OCI-M1 (cell line): ENCODE measurements around the gene IRS1.

Experiments
- DNase-seq: peaks from one replicate; lab custom pipeline; 2025; lab: John Stamatoyannopoulos, UW

Gene IRS1

DNA sequence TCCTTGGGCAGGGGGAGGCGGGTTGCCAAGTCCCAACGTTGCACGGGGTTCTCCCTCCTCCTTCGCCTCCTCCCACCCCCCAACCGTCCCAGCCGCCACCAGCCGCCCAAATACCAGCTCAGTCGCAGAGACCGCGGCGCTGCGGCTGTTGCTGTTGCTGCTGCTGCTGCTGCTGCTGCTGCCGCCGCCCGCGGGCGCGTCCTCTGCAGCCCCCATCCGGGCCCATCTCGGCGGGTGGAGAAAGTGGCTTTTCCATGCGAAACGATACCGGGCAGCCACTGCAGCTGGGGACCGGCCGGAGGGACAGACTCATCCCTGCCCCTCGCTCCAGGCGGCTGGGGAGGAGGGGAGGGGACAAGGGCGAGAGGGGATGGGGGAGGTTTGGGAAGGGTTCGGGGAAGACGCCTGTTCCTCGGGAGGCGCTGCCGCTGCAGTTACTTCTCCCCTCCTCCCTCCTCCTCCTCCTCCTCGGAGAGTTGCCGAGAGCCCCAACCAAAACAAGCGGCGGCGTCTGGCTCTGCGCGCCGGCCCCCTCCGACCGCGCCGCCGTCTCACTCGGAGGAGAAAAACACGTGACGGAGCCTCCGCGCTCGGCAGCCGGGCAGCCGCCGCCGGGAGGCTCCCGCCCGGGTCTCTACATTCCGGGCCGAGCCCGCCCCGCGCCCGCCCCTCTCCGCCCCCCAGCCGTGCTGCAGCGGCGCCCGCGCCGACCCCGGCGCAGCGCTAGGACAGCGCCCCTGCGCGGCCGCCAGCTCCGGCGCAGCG is at the start of gene IRS1:
TSS of gene IRS1 (minus strand) at position 610 of the 765 bp plus-strand sequence. CDS start 1,082 bp downstream, outside the sequence.
- DNase-seq, result peak; percentile 54

GRCh38 chr2:226849349-226849748 is 49.7 kb upstream of the IRS1 start:
- DNase-seq, result no peak

DNA sequence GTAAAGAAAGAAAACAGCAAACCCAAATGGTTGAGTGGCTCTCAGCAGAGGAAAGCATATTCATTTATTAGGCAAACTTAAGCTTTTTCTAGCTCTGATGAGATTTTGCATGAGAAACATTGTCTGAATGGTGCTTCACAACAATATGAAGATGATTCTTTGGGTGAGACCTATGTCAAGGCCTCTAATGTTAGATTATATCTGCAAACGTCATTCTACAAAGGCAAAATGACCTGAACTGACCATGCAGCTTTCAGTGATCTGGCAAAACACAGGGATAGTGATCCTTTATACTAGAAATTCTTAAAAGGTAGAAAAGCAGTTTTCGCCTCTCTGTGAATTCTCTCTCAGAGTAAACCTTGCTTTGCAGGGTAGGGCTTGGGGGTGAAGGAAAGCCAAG is 47.9 kb upstream of the IRS1 start:
- DNase-seq, result peak; percentile 22

DNA sequence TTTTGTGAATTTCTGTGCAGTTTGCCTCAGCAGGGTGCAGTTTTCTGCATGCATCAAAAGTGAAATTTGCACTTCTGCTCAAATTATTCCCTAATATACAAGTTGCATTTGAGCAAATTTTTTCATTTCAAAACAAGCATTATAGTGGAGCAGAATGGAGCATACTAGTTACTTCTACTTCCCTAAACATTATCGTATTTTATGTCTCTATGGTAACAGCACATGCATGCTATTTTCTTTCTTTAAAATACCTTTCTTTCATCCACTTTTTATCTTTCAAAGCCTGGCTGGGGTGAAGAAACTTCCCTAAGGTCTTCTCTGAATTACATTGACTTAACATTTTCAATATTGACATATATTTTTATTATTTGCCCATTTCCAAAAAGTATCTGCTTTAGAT is 47.5 kb upstream of the IRS1 start:
- peak; percentile 22 for DNase-seq

DNA sequence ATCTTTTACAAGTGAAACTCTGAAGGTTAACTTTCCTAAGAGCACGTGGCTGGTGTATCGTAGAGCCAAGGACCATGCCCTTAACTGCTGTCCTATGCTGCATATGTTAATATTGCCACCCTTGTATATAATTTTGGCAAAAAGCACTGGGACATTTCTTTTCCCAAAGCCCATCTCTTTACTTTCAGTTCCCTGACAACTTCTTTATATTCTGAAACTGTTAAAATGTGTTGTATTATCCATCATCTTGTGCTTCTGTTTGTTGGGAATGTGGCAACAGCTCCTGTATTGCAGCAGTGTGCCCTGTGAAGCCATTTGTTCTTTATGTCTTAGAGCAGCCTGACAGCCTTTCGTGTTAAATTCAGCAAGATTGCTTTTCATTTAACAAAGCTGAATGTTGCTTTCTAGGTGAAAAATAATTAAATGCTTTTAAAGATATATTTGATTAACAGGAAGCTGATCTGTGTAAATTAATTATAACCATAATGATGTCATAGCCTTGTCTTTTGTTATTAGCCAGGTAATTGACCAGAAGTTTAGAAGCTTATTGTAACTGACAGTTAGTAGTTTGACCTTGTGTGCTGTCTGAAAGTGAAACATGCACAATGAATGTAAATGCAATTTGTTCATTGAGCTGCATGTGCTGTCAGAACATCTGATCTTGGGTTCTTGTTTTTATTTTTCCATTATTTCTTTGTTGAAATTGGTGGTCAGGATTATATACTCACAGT is 45.9 kb upstream of the IRS1 start:
- peak; percentile 44 for DNase-seq

GRCh38 chr2:226843001-226843400 is 43.4 kb upstream of the IRS1 start:
- DNase-seq, result peak; percentile 9

- DNase-seq, result peak; percentile 7
Measured at GRCh38 chr2:226839951-226840350, 40.3 kb upstream of the IRS1 start.

DNA sequence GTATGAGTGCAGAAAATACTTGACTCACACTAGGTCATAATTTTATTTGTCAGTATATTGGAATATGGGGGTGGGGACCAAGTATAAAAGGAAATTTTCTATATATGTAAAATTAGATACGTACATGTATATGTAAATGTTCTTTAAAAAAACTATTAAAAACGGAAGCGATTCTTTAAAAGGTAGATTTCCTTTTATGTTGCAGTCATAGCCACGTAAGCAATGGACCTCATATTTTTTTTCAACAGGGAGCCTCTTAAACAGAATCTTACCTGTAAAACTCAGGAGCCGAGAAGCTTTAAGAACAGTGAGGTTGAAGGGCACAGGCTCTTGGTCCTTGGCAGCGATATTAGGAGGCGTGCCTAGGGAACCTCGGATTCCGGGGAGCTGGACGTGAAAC is 39.5 kb upstream of the IRS1 start:
- no peak for DNase-seq

DNA sequence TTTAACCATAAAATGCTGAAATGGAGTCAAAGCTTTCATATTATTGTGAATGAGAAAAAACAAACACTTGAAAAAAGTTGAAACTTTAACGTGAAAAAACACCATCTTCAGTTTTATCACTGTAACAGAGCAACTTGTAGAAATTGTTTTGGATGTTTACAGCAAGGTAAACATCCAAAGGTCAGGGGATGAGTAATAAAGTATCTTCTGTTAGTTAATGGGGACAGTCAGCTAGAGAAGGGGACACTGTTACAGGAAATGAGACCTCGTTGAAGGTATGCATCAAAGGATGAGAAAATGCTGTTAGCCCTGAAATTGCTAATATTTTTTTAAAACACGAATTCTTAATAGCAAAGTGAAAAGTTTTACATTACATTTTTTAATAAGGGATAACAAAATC is 39.1 kb upstream of the IRS1 start:
- DNase-seq, result no peak

- peak; percentile 84 for DNase-seq
Measured at GRCh38 chr2:226837787-226838603, 38.4 kb upstream of the IRS1 start.

DNA sequence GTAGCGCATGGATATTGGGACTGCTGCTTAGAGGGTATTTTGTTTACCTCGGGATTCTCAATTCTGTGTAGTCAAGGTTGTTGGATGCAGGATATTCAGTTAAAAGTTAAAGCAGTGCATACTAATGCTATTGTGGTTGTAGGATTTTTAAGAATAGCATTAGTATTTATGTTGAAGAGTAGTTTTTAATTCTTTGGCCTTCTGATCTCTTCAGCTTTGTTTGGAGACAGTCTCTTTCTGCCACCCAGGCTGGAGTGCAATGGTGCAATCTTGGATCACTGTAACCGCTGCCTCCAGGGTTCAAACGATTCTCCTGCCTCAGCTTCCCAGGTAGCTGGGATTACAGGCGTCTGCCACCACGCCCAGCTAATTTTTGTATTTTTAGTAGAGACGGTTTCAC is 37.7 kb upstream of the IRS1 start:
- peak; percentile 63 for DNase-seq

DNA sequence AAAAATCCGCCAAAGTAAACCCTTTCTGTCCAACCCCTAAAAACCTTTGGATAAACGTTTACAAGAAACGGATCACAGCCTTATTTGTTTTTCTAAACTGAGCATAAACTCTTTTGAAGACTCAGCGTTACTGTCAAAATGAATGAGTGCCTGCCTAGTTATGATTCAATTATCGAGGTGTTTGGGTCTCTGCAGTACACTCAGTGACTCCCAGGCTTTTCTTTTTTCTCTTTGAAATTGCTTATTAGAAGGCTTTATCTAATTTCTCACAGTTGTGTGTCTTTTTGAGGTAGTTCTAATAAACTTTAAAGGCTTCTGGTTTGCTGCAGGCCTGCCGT is 36.9 kb upstream of the IRS1 start:
- DNase-seq, result no peak

DNA sequence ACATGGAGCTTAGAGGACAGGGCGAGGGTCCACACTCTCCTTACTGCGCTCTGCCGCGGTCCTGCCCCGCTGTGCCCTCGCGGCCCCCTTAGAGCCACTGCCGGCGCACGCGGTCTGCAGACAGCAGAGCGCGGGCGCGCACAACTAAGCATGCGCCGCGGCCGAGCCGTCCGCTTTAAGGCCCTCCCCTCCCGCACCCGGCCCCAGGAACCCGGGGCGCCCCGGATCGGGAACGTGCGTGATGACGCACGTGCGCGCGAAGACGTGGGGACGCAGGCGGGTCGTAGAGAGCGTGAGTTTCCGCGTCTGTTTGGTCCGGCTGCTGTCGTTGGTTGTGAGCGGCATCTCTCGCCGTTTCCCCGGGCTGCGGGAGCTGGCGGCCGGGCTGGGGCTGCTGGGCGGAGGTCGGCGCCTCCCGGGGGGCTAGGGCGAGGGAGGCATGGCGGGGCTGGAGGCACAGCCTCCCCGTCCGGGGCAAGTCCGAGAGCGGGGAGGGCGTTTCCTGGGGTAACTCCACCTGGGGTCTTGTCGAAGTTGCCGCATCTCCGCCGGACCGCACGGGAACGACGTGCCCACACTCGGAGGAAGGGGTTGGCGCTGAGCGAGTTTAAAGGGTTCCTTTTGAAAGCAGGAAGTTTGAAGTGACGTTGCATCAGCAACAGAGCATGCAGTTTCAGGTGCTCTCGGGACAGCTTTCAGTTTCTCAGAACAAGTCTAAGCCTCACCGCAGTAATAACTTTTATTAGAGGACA is 36.4 kb upstream of the IRS1 start, which contains the start of gene RHBDD1:
TSS of gene RHBDD1 (plus strand) at position 259 of the 752 bp plus-strand sequence. CDS start 28,640 bp downstream, outside the sequence.
- DNase-seq, result peak; percentile 97

- DNase-seq, result peak; percentile 85
Measured at GRCh38 chr2:226835420-226835795, 35.8 kb upstream of the IRS1 start.

DNA sequence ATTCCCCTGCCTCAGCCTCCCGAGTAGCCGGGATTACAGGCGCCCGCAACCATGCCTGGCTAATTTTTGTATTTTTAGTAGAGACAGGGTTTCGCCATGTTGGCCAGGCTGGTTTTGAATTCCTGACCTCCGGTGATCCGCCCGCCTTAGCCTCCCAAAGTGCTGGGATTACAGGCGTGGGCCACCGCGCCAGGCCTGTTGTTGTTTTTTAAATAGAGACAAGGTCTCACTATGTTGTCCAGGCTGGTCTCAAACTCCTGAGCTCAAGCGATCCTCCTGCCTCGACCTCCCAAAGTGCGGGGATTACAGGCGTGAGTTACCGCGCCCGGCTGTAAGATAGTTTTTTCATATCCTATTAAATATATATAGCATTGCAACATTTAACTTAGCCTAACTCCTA is 35.3 kb upstream of the IRS1 start:
- DNase-seq, result peak; percentile 46

- DNase-seq, result no peak
Measured at GRCh38 chr2:226832061-226832460, 32.4 kb upstream of the IRS1 start.

GRCh38 chr2:226831266-226831665 is 31.6 kb upstream of the IRS1 start:
- DNase-seq, result no peak

GRCh38 chr2:226829721-226830631 is 30.4 kb upstream of the IRS1 start:
- DNase-seq, result no peak

GRCh38 chr2:226828191-226828590 is 28.6 kb upstream of the IRS1 start:
- DNase-seq, result no peak

- DNase-seq, result no peak
Measured at GRCh38 chr2:226825056-226825455, 25.4 kb upstream of the IRS1 start.

DNA sequence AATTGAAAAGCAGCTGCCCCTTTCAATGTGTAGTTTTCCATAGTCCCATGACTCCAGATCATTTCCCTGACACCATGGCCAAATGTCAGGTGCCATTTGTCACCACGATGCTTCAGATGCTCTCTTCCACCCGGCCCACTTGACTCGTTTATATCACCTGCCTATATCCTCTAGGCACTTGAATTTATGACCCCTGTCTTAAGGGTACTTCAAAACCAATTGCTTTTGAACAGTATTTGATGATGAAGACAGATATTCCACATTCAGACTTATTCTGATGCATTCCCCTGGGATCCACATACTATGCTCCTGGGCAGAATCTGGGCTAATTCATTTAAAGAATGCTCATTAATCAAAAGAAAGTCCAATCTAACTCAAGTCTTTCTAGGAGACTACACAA is 19.3 kb upstream of the IRS1 start:
- no peak for DNase-seq
